GM12875 (cell line): ENCODE results near the gene TUBGCP6.
"Not testable (repeated sequence)": the region's sequence is repeated elsewhere in the genome, so short reads cannot be mapped to it uniquely, and the experiment has no call there.

Experiments
- H3K4me3 ChIP-seq: one replicate; pipeline ENCODE4 v1.5.1; 2011; ENCODE audit warnings: low read depth, low read length, control low read depth
- CTCF ChIP-seq: IDR thresholded peaks from 2 replicates; pipeline ENCODE4 v1.5.1; 2011; ENCODE audit warnings: low read depth, mild to moderate bottlenecking, control low read depth, inconsistent platforms, low read length, moderate library complexity, borderline replicate concordance; ENCODE audit not compliant: insufficient read depth

The TUBGCP6 gene

GRCh38 chr22:50173311-50173982 lies 71.4 kb downstream of the TUBGCP6 start:
- H3K4me3 ChIP-seq = no peak overlapping the region
- no peak for TF ChIP-seq CTCF

GRCh38 chr22:50171965-50172421 lies 72.8 kb downstream of the TUBGCP6 start:
- H3K4me3 ChIP-seq = no peak overlapping the region
- TF ChIP-seq CTCF = no peak

- no peak for TF ChIP-seq CTCF
- H3K4me3 ChIP-seq = no peak overlapping the region
Measured at GRCh38 chr22:50171319-50171964, 73.4 kb downstream of the TUBGCP6 start.

- no peak for TF ChIP-seq CTCF
- H3K4me3 ChIP-seq = no peak within 1 kb of the TSS
Measured at GRCh38 chr22:50170453-50171318, 74.1 kb downstream of the TUBGCP6 start, which contains the start of gene PANX2. TSS of gene PANX2 (plus strand) at chr22:50170731. CDS start at chr22:50170731, 0 bp downstream.

- H3K4me3 ChIP-seq = no peak overlapping the region
- TF ChIP-seq CTCF = no peak
Measured at GRCh38 chr22:50169774-50170341, 75.0 kb downstream of the TUBGCP6 start.

GRCh38 chr22:50169181-50169759 lies 75.6 kb downstream of the TUBGCP6 start:
- no peak overlapping the region for H3K4me3 ChIP-seq
- TF ChIP-seq CTCF = no peak

GRCh38 chr22:50168490-50169180 lies 76.2 kb downstream of the TUBGCP6 start:
- H3K4me3 ChIP-seq = not testable (repeated sequence)
